Smooth muscle cell (in vitro differentiated cells): Measurements from ENCODE around the gene SHC4. TPM values are rescaled to one million over a fixed set of nuclear protein-coding genes. Genes with fewer than 3 reads are reported as not detected.

Source experiments
- DNase-seq: peaks from one replicate; lab custom pipeline; 2025; ENCODE audit not compliant: unreplicated experiment; lab: John Stamatoyannopoulos, UW
- H2AFZ ChIP-seq: fragments of 200-600 bp; sonication (generic); 2 replicates; pipeline ENCODE4 v1.6.0; 2016; ENCODE audit warnings: antibody characterized with exemption, low read depth, mild to moderate bottlenecking
- H3F3A ChIP-seq: fragments of 200-600 bp; sonication (generic); 2 replicates; pipeline ENCODE4 v1.6.0; 2017; ENCODE audit warnings: antibody characterized with exemption, low read depth
- H3K27ac ChIP-seq: fragments of 200-600 bp; sonication (generic); 2 replicates; pipeline ENCODE4 v1.5.1; 2016; ENCODE audit warnings: low read depth, mild to moderate bottlenecking
- H3K27me3 ChIP-seq: fragments of 200-600 bp; sonication (generic); 2 replicates; pipeline ENCODE4 v1.6.1; 2016; ENCODE audit warnings: low read depth, mild to moderate bottlenecking
- H3K36me3 ChIP-seq: fragments of 200-600 bp; sonication (generic); 2 replicates; pipeline ENCODE4 v1.5.1; 2016; ENCODE audit warnings: low read depth
- H3K4me1 ChIP-seq: fragments of 200-600 bp; sonication (generic); 2 replicates; pipeline ENCODE4 v1.5.1; 2016; ENCODE audit warnings: low read depth
- H3K4me2 ChIP-seq: fragments of 200-600 bp; sonication (generic); 2 replicates; pipeline ENCODE4 v1.6.0; 2016; ENCODE audit warnings: mild to moderate bottlenecking
- H3K4me3 ChIP-seq: fragments of 200-600 bp; sonication (generic); 2 replicates; pipeline ENCODE4 v1.5.1; 2016; ENCODE audit warnings: mild to moderate bottlenecking
- H3K79me2 ChIP-seq: fragments of 200-600 bp; sonication (generic); 2 replicates; pipeline ENCODE4 v1.6.0; 2016; ENCODE audit warnings: low read depth, mild to moderate bottlenecking
- H3K9ac ChIP-seq: fragments of 200-600 bp; sonication (generic); 2 replicates; pipeline ENCODE4 v1.6.0; 2016; ENCODE audit warnings: low read depth
- H3K9me3 ChIP-seq: fragments of 200-600 bp; sonication (generic); replicated peaks from 2 replicates; pipeline ENCODE4 v1.5.1; 2016; ENCODE audit warnings: low read depth
- H4K20me1 ChIP-seq: fragments of 200-600 bp; sonication (generic); 2 replicates; pipeline ENCODE4 v1.6.0; 2016; ENCODE audit warnings: low read depth
- CTCF ChIP-seq: fragments of 200-600 bp; sonication (generic); IDR thresholded peaks from 2 replicates; pipeline ENCODE4 v1.5.1; 2017; ENCODE audit warnings: borderline replicate concordance, mild to moderate bottlenecking, antibody characterized with exemption; ENCODE audit not compliant: insufficient read depth, poor library complexity, severe bottlenecking
- whole genome bisulfite sequencing: methylation state at CpG from one replicate; pipeline ENCODE4 v1.1.7; 2016; ENCODE audit warnings: low lambda C conversion rate; 5-methylcytosine and 5-hydroxymethylcytosine counted together
- polyA plus RNA-seq: library from polyadenylated mRNA; unstranded; fragments of >200 nt; fragmentation: Nextera tagmentation; extraction: Ambion mirVana; gene quantifications from 2 replicates; pipeline ENCODE4 v1.2.1, GENCODE V29; 2016
- total RNA-seq: library from RNA; depleted of rRNA; stranded (reverse); fragments of >200 nt; gene quantifications from 2 replicates; pipeline ENCODE4 v1.2.3, GENCODE V29; 2014

SHC4 gene
- total and polyA plus RNA-seq, 2 experiments from 2014 or later: 0.39 to 1.2 TPM

GRCh38 chr15:48785712-48786111, 178.0 kb downstream of the SHC4 start:
- peaks cover 10% of the 10 kb centered on the region for H3K36me3 ChIP-seq
- H4K20me1 ChIP-seq: no peaks in the 10 kb centered on the region
- H3K9me3 ChIP-seq: no peaks in the 10 kb centered on the region
- 81% methylated on average over 2 of the region's 2 CpGs for WGBS
- H3K4me1 ChIP-seq: no peaks in the 10 kb centered on the region
- H2AFZ ChIP-seq: no peak overlapping the region
- DNase-seq: no peak
- H3K4me2 ChIP-seq: no peak overlapping the region
- H3K4me3 ChIP-seq: no peak overlapping the region
- H3K79me2 ChIP-seq: no peaks in the 10 kb centered on the region
- H3F3A ChIP-seq: no peaks in the 10 kb centered on the region
- no peak for TF ChIP-seq CTCF
- H3K27ac ChIP-seq: no peak overlapping the region
- no peak overlapping the region for H3K9ac ChIP-seq
- no peaks in the 10 kb centered on the region for H3K27me3 ChIP-seq

GRCh38 chr15:48785195-48785594, 178.5 kb downstream of the SHC4 start:
- no peak for TF ChIP-seq CTCF
- WGBS: 96% methylated on average over 3 of the region's 3 CpGs

GRCh38 chr15:48784756-48785155, 179.0 kb downstream of the SHC4 start:
- Histone ChIP-seq H4K20me1 (no peaks in the 10 kb centered on the region), H3K27me3 (no peaks in the 10 kb centered on the region), H3K9ac (no peak overlapping the region), H3K79me2 (no peaks in the 10 kb centered on the region), H3K4me3 (no peak overlapping the region), H3K9me3 (no peaks in the 10 kb centered on the region), H3K36me3 (peaks cover 5% of the 10 kb centered on the region), H3K4me2 (no peak overlapping the region), H2AFZ (no peak overlapping the region), H3F3A (no peaks in the 10 kb centered on the region), H3K4me1 (no peaks in the 10 kb centered on the region), H3K27ac (no peak overlapping the region)
- DNase-seq: no peak
- WGBS: 98% methylated on average over 2 of the region's 2 CpGs
- no peak for TF ChIP-seq CTCF

More at GRCh38 chr15:48785195-48785594, 178.5 kb downstream of the SHC4 start:
- Histone ChIP-seq H3K27ac (no peak overlapping the region), H3F3A (no peaks in the 10 kb centered on the region), H3K4me2 (no peak overlapping the region), H3K4me3 (no peak overlapping the region), H2AFZ (no peak overlapping the region), H4K20me1 (no peaks in the 10 kb centered on the region), H3K9me3 (no peaks in the 10 kb centered on the region), H3K4me1 (no peaks in the 10 kb centered on the region), H3K9ac (no peak overlapping the region), H3K79me2 (no peaks in the 10 kb centered on the region), H3K36me3 (peaks cover 9% of the 10 kb centered on the region), H3K27me3 (no peaks in the 10 kb centered on the region)
- DNase-seq: no peak

GRCh38 chr15:48782911-48783310, 180.8 kb downstream of the SHC4 start:
- WGBS: 98% methylated on average over 2 of the region's 2 CpGs
- peaks cover 1% of the 10 kb centered on the region for H3K4me1 ChIP-seq
- no peak overlapping the region for H3K9ac ChIP-seq
- H2AFZ ChIP-seq: no peak overlapping the region
- no peak overlapping the region for H3K4me3 ChIP-seq
- H3K36me3 ChIP-seq: peaks cover 3% of the 10 kb centered on the region
- no peak for DNase-seq
- no peaks in the 10 kb centered on the region for H3K9me3 ChIP-seq
- H3K27ac ChIP-seq: no peak overlapping the region
- H4K20me1 ChIP-seq: no peaks in the 10 kb centered on the region
- no peak overlapping the region for H3K4me2 ChIP-seq
- TF ChIP-seq CTCF: no peak
- H3K27me3 ChIP-seq: no peaks in the 10 kb centered on the region
- H3F3A ChIP-seq: no peaks in the 10 kb centered on the region
- H3K79me2 ChIP-seq: no peaks in the 10 kb centered on the region
